IMR-90 (cell line): Measurements from ENCODE around the gene FAM131B. TPM values are rescaled to one million over a fixed set of nuclear protein-coding genes. Genes with fewer than 3 reads are reported as not detected.

Experiments
- ATAC-seq: fragments of 200-7000 bp; cut with Tn5 transposase; 2 replicates; pipeline ENCODE4 v1.9.1; 2020; ENCODE audit warnings: low read depth, mild to moderate bottlenecking, moderate library complexity
- BruUV-seq: library from RNA; stranded (reverse); fragments of 400-500 nt; replicated peaks from 2 replicates; lab custom pipeline; 2021; lab: Mats Ljungman, UMichigan
- CTCF ChIA-PET: fragments of 300-600 bp; formaldehyde crosslinking; extraction: SDS; loops from one replicate; lab custom pipeline; 2021; ENCODE audit warnings: antibody characterized with exemption; lab: Yijun Ruan, JAX
- POLR2A ChIA-PET: fragments of 300-600 bp; sonication (Branson Sonifier 250); formaldehyde crosslinking; loops from one replicate; lab custom pipeline; 2022; ENCODE audit warnings: antibody characterized with exemption; ENCODE audit not compliant: unreplicated experiment; lab: Charles Lee
- DNase-seq: peaks from one replicate; pipeline ENCODE4 v3.0.0; 2013
- H2AFZ ChIP-seq: replicated peaks from 2 replicates; pipeline ENCODE3; 2013; ENCODE audit warnings: low read length, mild to moderate bottlenecking; ENCODE audit not compliant: poor library complexity
- H2AK5ac ChIP-seq: 2 replicates; pipeline ENCODE4 v1.6.1; 2013; ENCODE audit warnings: low read depth, low read length, inconsistent platforms
- H2AK9ac ChIP-seq: replicated peaks from 2 replicates; pipeline ENCODE3; 2013; ENCODE audit warnings: mild to moderate bottlenecking, low read depth, low read length, moderate library complexity; ENCODE audit not compliant: poor library complexity
- H2BK120ac ChIP-seq: 2 replicates; pipeline ENCODE4 v1.6.1; 2013; ENCODE audit warnings: low read depth, low read length, inconsistent platforms
- H2BK15ac ChIP-seq: 3 replicates; pipeline ENCODE4 v1.6.1; 2013; ENCODE audit warnings: low read depth, low read length, inconsistent platforms
- H2BK20ac ChIP-seq: 2 replicates; pipeline ENCODE4 v1.6.1; 2013; ENCODE audit warnings: low read depth, mild to moderate bottlenecking, inconsistent platforms, low read length, moderate library complexity
- H2BK5ac ChIP-seq: 2 replicates; pipeline ENCODE4 v1.6.1; 2013; ENCODE audit warnings: mild to moderate bottlenecking, low read depth, low read length, inconsistent platforms; ENCODE audit not compliant: poor library complexity, severe bottlenecking
- H3K14ac ChIP-seq: replicated peaks from 2 replicates; pipeline ENCODE4 v1.6.1; 2013; ENCODE audit warnings: low read depth, low read length, inconsistent platforms
- H3K18ac ChIP-seq: 2 replicates; pipeline ENCODE4 v1.6.1; 2013; ENCODE audit warnings: low read depth, low read length, control low read depth
- H3K23ac ChIP-seq: 2 replicates; pipeline ENCODE4 v1.6.1; 2013; ENCODE audit warnings: low read depth, low read length, inconsistent platforms
- H3K27ac ChIP-seq: 2 replicates; pipeline ENCODE4 v1.5.1; 2013; ENCODE audit warnings: mild to moderate bottlenecking, control low read depth, low read length; ENCODE audit not compliant: insufficient read depth
- H3K27me3 ChIP-seq: 2 replicates; pipeline ENCODE4 v1.6.1; 2013; ENCODE audit warnings: low read length; ENCODE audit not compliant: control insufficient read depth, insufficient read depth
- H3K36me3 ChIP-seq: 2 replicates; pipeline ENCODE4 v1.6.1; 2013; ENCODE audit warnings: low read length, mixed read lengths; ENCODE audit not compliant: control insufficient read depth, insufficient read depth
- H3K4ac ChIP-seq: 2 replicates; pipeline ENCODE4 v1.6.1; 2013; ENCODE audit warnings: low read depth, low read length, inconsistent platforms
- H3K4me1 ChIP-seq: 2 replicates; pipeline ENCODE4 v1.6.1; 2013; ENCODE audit warnings: low read length, mixed read lengths; ENCODE audit not compliant: control insufficient read depth, insufficient read depth
- H3K4me2 ChIP-seq: 2 replicates; pipeline ENCODE4 v1.6.1; 2013; ENCODE audit warnings: low read depth, mild to moderate bottlenecking, control low read depth, low read length, moderate library complexity
- H3K4me3 ChIP-seq: 2 replicates; pipeline ENCODE4 v1.5.1; 2013; ENCODE audit warnings: low read depth, mild to moderate bottlenecking, control low read depth, low read length, moderate library complexity; ENCODE audit not compliant: insufficient read depth
- H3K56ac ChIP-seq: 2 replicates; pipeline ENCODE4 v1.6.1; 2013; ENCODE audit warnings: low read length, inconsistent platforms; ENCODE audit not compliant: insufficient read depth; ENCODE audit errors: extremely low read depth
- H3K79me1 ChIP-seq, 2 experiments: 2 replicates each; pipeline ENCODE4 v1.6.1; 2013; ENCODE audit warnings: low read length in 2 of 2, inconsistent platforms in 1 of 2, low read depth in 1 of 2
- H3K9ac ChIP-seq: 2 replicates; pipeline ENCODE4 v1.6.1; 2013; ENCODE audit warnings: low read depth, low read length, control low read depth
- H3K9me1 ChIP-seq: 2 replicates; pipeline ENCODE4 v1.6.1; 2013; ENCODE audit warnings: low read length, inconsistent platforms; ENCODE audit not compliant: insufficient read depth
- H3K9me3 ChIP-seq: 2 replicates; pipeline ENCODE4 v1.6.1; 2013; ENCODE audit warnings: low read length; ENCODE audit not compliant: control insufficient read depth, insufficient read depth
- H4K20me1 ChIP-seq: 2 replicates; pipeline ENCODE4 v1.6.1; 2013; ENCODE audit warnings: low read length, inconsistent platforms; ENCODE audit not compliant: insufficient read depth
- H4K5ac ChIP-seq: 2 replicates; pipeline ENCODE4 v1.6.1; 2013; ENCODE audit warnings: mild to moderate bottlenecking, low read depth, low read length, control low read depth
- H4K8ac ChIP-seq, 2 experiments: 2 replicates each; pipeline ENCODE4 v1.6.1; 2013; ENCODE audit warnings: low read depth in 2 of 2, low read length in 2 of 2, control low read depth in 1 of 2, inconsistent platforms in 1 of 2
- H4K91ac ChIP-seq: 2 replicates; pipeline ENCODE4 v1.6.1; 2013; ENCODE audit warnings: low read depth, low read length, inconsistent platforms; ENCODE audit not compliant: insufficient read depth
- BHLHE40 ChIP-seq: fragments of 150-350 bp; IDR thresholded peaks from 2 replicates; pipeline ENCODE4 v1.6.1; 2016; ENCODE audit warnings: mild to moderate bottlenecking, low read depth, low read length
- CEBPB ChIP-seq: IDR thresholded peaks from 2 replicates; pipeline ENCODE4 v1.6.1; 2012; ENCODE audit warnings: low read depth, low read length, improper control_type of control experiment
- CHD1 ChIP-seq: IDR thresholded peaks from 2 replicates; pipeline ENCODE4 v1.6.1; 2012; ENCODE audit warnings: low read depth, low read length, improper control_type of control experiment
- ELK1 ChIP-seq: fragments of 150-350 bp; IDR thresholded peaks from 2 replicates; pipeline ENCODE4 v1.6.1; 2016; ENCODE audit warnings: low read depth, mild to moderate bottlenecking, low read length, moderate library complexity, borderline replicate concordance
- FOS ChIP-seq: fragments of 150-350 bp; IDR thresholded peaks from 2 replicates; pipeline ENCODE4 v1.6.1; 2016; ENCODE audit warnings: low read depth, low read length
- MAFK ChIP-seq: IDR thresholded peaks from 2 replicates; pipeline ENCODE4 v1.6.1; 2012; ENCODE audit warnings: low read depth, low read length, improper control_type of control experiment
- MAZ ChIP-seq: IDR thresholded peaks from 2 replicates; pipeline ENCODE4 v1.6.1; 2012; ENCODE audit warnings: low read depth, mild to moderate bottlenecking, low read length, improper control_type of control experiment, moderate library complexity, borderline replicate concordance
- MXI1 ChIP-seq: IDR thresholded peaks from 2 replicates; pipeline ENCODE4 v1.6.1; 2012; ENCODE audit warnings: low read depth, mild to moderate bottlenecking, low read length, moderate library complexity, borderline replicate concordance
- NFE2L2 ChIP-seq: fragments of 150-350 bp; IDR thresholded peaks from 2 replicates; pipeline ENCODE4 v1.6.1; 2016; ENCODE audit warnings: low read depth, mild to moderate bottlenecking, low read length
- POLR2A ChIP-seq: IDR thresholded peaks from 2 replicates; pipeline ENCODE4 v1.6.1; 2012; ENCODE audit warnings: mild to moderate bottlenecking, low read depth, low read length
- RAD21 ChIP-seq: IDR thresholded peaks from 2 replicates; pipeline ENCODE4 v1.6.1; 2012; ENCODE audit warnings: low read length, improper control_type of control experiment
- RCOR1 ChIP-seq: IDR thresholded peaks from 2 replicates; pipeline ENCODE4 v1.6.1; 2012; ENCODE audit warnings: mild to moderate bottlenecking, low read length, improper control_type of control experiment; ENCODE audit not compliant: insufficient replicate concordance
- RFX5 ChIP-seq: IDR thresholded peaks from 2 replicates; pipeline ENCODE4 v1.8.0; 2012; ENCODE audit warnings: low read depth, mild to moderate bottlenecking, low read length, moderate library complexity
- SMC3 ChIP-seq: fragments of 150-350 bp; IDR thresholded peaks from 2 replicates; pipeline ENCODE4 v1.6.1; 2016; ENCODE audit warnings: low read depth, mild to moderate bottlenecking, antibody characterized with exemption, low read length, moderate library complexity
- USF2 ChIP-seq: fragments of 150-350 bp; IDR thresholded peaks from 2 replicates; pipeline ENCODE4 v1.6.1; 2017; ENCODE audit warnings: mild to moderate bottlenecking, antibody characterized with exemption, low read length, low read depth
- WGBS, 2 experiments: methylation state at CpG; one replicate each; pipeline versions ENCODE4 v1.1.5 to v1.1.7; 2013; ENCODE audit warnings: missing lambda C conversion rate in 2 of 2; ENCODE audit not compliant: insufficient read length in 1 of 2; ENCODE audit errors: extremely low coverage in 2 of 2; 5-methylcytosine and 5-hydroxymethylcytosine counted together
- dilution Hi-C: fragments of 300-500 bp; cut with HindIII; formaldehyde crosslinking; loops from one replicate; pipeline ENCODE4 v1.14.3; 2018; ENCODE audit warnings: low sequenced_read_pairs; ENCODE audit not compliant: unreplicated experiment
- in situ Hi-C: fragments of 300-500 bp; cut with MboI; formaldehyde crosslinking; loops from 3 replicates; pipeline ENCODE4 v1.14.3; 2019; ENCODE audit warnings: low sequenced_read_pairs, inconsistent platforms, mixed read lengths
- intact Hi-C: fragments of 100-400 bp; cut with micrococcal nuclease; formaldehyde crosslinking; loops from 2 replicates; pipeline ENCODE4 v1.10.0; 2022
- polyA plus RNA-seq, 3 experiments: library from polyadenylated mRNA; depleted of rRNA; stranded (reverse); fragments of >200 nt; gene quantifications; 2 replicates each; pipeline ENCODE4 v1.2.3, GENCODE V29; 2012; ENCODE audit warnings: low replicate concordance in 1 of 3
- total RNA-seq: library from RNA; depleted of rRNA; stranded (reverse); fragments of >200 nt; gene quantifications from 2 replicates; pipeline ENCODE4 v1.2.3, GENCODE V29; 2012
- TF ChIP-seq, protein P1 (sequence below): conservative IDR thresholded peaks from 2 replicates; pipeline ENCODE4 v1.5.1; 2012; ENCODE audit warnings: mild to moderate bottlenecking, low read depth, low read length, improper control_type of control experiment

FAM131B gene
- total and polyA plus RNA-seq, 2 of the 4 experiments (the other 2 are of a cell fraction) = 3.4 to 4.3 TPM

GRCh38 chr7:143376396-143376795 lies 13.9 kb upstream of the FAM131B start:
- H2AK9ac ChIP-seq = no peak overlapping the region
- in situ Hi-C loops (no loop called here), intact Hi-C loops (no loop called here), dilution Hi-C loops (no loop called here)
- H3K27me3 ChIP-seq = no peaks in the 10 kb centered on the region
- H2BK120ac ChIP-seq = no peak overlapping the region
- H3K9me1 ChIP-seq = peaks cover 14% of the 10 kb centered on the region; the same call in 1 of the 2 replicates
- H4K20me1 ChIP-seq = no peaks in the 10 kb centered on the region
- no peak for DNase-seq
- POLR2A ChIA-PET = no interaction called here
- H2AK5ac ChIP-seq = peak overlapping the region; percentile 35; the same call in 1 of the 2 replicates
- H3K4ac ChIP-seq = no peak overlapping the region
- no peak overlapping the region for H4K91ac ChIP-seq
- H3K4me2 ChIP-seq = no peak overlapping the region
- no peak overlapping the region for H2BK5ac ChIP-seq
- no peak overlapping the region for H2BK15ac ChIP-seq
- no peak overlapping the region for H3K9ac ChIP-seq
- H3K56ac ChIP-seq = no peak overlapping the region
- H2BK20ac ChIP-seq = no peak overlapping the region
- TF ChIP-seq MXI1 (no peak), RAD21 (no peak), CEBPB (no peak), POLR2A (no peak), ELK1 (no peak), MAZ (no peak), CHD1 (no peak), MAFK (no peak), SMC3 (no peak), USF2 (no peak), RFX5 (no peak), FOS (no peak), RCOR1 (no peak), NFE2L2 (no peak), BHLHE40 (no peak)
- TF ChIP-seq, protein P1, sequence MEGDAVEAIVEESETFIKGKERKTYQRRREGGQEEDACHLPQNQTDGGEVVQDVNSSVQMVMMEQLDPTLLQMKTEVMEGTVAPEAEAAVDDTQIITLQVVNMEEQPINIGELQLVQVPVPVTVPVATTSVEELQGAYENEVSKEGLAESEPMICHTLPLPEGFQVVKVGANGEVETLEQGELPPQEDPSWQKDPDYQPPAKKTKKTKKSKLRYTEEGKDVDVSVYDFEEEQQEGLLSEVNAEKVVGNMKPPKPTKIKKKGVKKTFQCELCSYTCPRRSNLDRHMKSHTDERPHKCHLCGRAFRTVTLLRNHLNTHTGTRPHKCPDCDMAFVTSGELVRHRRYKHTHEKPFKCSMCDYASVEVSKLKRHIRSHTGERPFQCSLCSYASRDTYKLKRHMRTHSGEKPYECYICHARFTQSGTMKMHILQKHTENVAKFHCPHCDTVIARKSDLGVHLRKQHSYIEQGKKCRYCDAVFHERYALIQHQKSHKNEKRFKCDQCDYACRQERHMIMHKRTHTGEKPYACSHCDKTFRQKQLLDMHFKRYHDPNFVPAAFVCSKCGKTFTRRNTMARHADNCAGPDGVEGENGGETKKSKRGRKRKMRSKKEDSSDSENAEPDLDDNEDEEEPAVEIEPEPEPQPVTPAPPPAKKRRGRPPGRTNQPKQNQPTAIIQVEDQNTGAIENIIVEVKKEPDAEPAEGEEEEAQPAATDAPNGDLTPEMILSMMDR = no peak
- H3K79me1 ChIP-seq = peaks cover 9 to 31% of the 10 kb centered on the region in 2 experiments; a peak in 3 of 4 replicates
- no TSS peak for BruUV-seq
- H3K18ac ChIP-seq = no peak overlapping the region
- H3K36me3 ChIP-seq = no peaks in the 10 kb centered on the region
- no peak overlapping the region for H3K14ac ChIP-seq
- no peak overlapping the region for H3K4me3 ChIP-seq
- WGBS, 2 experiments = no CpG with 5 or more reads among the region's 5 CpGs
- no peaks in the 10 kb centered on the region for H3K9me3 ChIP-seq
- H4K8ac ChIP-seq = no peak overlapping the region
- H3K4me1 ChIP-seq = peaks cover 13% of the 10 kb centered on the region
- no peak overlapping the region for H4K5ac ChIP-seq
- no peak overlapping the region for H3K27ac ChIP-seq
- CTCF ChIA-PET = no interaction called here
- no peak for ATAC-seq
- no peak overlapping the region for H3K23ac ChIP-seq
- H2AFZ ChIP-seq = no peak overlapping the region
